ENCODE measurements around the gene TMEM203. TPM values are rescaled to one million over a fixed set of nuclear protein-coding genes. Genes with fewer than 3 reads are reported as not detected.

The TMEM203 gene
- total and polyA plus RNA-seq, 10 of the 15 experiments (the other 5 are each of a cell fraction or from before 2014, with no cell fraction given) = 7.2 to 68.1 (median 33.8) TPM

DNA sequence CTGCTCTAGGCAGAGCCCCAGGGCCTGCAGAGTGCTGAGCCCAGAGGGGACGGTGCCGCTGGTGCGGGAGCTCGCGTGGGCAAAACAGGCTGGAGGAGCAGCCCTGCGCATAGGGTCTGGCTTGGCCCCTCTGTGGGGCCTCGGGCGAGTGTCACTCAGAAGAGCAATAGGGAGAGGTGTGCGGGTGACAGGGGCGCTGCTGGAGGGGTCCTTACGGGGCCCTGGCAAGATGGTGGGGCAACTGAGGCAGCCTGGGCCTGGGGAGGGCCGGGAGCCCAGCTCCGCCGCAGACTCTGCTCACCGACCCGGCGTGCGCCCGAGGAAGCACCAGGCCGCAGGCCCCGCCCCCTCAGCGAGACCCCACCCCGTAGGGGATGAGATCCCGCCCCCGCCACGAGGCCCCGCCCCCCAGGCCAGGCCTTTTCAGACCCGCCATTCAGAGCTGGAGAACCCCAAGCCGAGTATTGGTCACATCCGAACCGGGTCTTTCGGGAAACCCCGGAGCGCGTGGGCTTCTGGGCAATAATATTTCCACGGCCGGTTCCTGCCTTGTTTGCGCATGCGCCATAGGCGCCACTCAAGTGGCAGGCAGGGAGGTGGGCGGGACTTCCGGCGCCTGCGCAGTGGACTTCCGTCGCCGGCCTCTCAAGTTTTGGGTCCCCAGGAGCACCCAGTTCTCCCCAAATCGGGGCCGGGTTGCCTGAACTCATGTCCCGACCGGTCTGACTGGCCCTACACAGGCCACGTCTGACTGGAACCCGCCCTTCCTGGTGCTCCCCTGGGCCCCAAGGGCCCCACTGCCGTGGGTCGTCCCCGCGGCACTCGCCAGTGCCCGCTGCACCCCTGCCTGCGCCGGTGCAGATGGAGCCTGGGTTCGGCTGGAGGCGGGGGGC is 17.9 kb upstream of the TMEM203 start (continued):
- TF ChIP-seq, protein P1, sequence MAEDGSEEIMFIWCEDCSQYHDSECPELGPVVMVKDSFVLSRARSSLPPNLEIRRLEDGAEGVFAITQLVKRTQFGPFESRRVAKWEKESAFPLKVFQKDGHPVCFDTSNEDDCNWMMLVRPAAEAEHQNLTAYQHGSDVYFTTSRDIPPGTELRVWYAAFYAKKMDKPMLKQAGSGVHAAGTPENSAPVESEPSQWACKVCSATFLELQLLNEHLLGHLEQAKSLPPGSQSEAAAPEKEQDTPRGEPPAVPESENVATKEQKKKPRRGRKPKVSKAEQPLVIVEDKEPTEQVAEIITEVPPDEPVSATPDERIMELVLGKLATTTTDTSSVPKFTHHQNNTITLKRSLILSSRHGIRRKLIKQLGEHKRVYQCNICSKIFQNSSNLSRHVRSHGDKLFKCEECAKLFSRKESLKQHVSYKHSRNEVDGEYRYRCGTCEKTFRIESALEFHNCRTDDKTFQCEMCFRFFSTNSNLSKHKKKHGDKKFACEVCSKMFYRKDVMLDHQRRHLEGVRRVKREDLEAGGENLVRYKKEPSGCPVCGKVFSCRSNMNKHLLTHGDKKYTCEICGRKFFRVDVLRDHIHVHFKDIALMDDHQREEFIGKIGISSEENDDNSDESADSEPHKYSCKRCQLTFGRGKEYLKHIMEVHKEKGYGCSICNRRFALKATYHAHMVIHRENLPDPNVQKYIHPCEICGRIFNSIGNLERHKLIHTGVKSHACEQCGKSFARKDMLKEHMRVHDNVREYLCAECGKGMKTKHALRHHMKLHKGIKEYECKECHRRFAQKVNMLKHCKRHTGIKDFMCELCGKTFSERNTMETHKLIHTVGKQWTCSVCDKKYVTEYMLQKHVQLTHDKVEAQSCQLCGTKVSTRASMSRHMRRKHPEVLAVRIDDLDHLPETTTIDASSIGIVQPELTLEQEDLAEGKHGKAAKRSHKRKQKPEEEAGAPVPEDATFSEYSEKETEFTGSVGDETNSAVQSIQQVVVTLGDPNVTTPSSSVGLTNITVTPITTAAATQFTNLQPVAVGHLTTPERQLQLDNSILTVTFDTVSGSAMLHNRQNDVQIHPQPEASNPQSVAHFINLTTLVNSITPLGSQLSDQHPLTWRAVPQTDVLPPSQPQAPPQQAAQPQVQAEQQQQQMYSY (CRISPR knock-in tag; IDR thresholded peaks at IDR 0.05) = no peak
- no peak for TF ChIP-seq KAT2A (conservative IDR thresholded peaks at IDR 0.05; ENCODE audit: control insufficient read depth, low read depth, low read length)
- no peak for TF ChIP-seq NR2C2 (IDR thresholded peaks at IDR 0.05; ENCODE audit: borderline replicate concordance, control insufficient read depth, insufficient read length, low read depth)
- TF ChIP-seq KDM1A (IDR thresholded peaks at IDR 0.05; ENCODE audit: borderline replicate concordance) = no peak
- no peak for TF ChIP-seq ZZZ3 (IDR thresholded peaks at IDR 0.05; ENCODE audit: control insufficient read depth, insufficient read length, low read depth)
- peak; percentile 48; the same call in 1 of the 3 replicates for TF ChIP-seq POU2F2 (IDR thresholded peaks at IDR 0.05; ENCODE audit: borderline replicate concordance, low read depth, low read length)
- TF ChIP-seq ZNF24 (IDR thresholded peaks at IDR 0.05) = no peak
- peak; percentile 28 for TF ChIP-seq KLF5 (IDR thresholded peaks at IDR 0.05; ENCODE audit: partially characterized antibody)
- TF ChIP-seq MYB (IDR thresholded peaks at IDR 0.05; ENCODE audit: borderline replicate concordance, low read depth, low read length) = no peak
- TF ChIP-seq BRCA1 (IDR thresholded peaks at IDR 0.05; ENCODE audit: low read depth, low read length) = no peak
- TF ChIP-seq, protein P2, sequence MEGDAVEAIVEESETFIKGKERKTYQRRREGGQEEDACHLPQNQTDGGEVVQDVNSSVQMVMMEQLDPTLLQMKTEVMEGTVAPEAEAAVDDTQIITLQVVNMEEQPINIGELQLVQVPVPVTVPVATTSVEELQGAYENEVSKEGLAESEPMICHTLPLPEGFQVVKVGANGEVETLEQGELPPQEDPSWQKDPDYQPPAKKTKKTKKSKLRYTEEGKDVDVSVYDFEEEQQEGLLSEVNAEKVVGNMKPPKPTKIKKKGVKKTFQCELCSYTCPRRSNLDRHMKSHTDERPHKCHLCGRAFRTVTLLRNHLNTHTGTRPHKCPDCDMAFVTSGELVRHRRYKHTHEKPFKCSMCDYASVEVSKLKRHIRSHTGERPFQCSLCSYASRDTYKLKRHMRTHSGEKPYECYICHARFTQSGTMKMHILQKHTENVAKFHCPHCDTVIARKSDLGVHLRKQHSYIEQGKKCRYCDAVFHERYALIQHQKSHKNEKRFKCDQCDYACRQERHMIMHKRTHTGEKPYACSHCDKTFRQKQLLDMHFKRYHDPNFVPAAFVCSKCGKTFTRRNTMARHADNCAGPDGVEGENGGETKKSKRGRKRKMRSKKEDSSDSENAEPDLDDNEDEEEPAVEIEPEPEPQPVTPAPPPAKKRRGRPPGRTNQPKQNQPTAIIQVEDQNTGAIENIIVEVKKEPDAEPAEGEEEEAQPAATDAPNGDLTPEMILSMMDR (IDR thresholded peaks at IDR 0.05 in 2 of 3, conservative IDR thresholded peaks at IDR 0.05 in 1 of 3; ENCODE audit: control insufficient read depth in 2 of 3, extremely low read depth in 1 of 3, insufficient read depth in 1 of 3, low read depth in 3 of 3, low read length in 3 of 3) = no peak
- TF ChIP-seq CBX3 (IDR thresholded peaks at IDR 0.05; ENCODE audit: borderline replicate concordance, low read depth) = no peak
- TF ChIP-seq, protein P3, sequence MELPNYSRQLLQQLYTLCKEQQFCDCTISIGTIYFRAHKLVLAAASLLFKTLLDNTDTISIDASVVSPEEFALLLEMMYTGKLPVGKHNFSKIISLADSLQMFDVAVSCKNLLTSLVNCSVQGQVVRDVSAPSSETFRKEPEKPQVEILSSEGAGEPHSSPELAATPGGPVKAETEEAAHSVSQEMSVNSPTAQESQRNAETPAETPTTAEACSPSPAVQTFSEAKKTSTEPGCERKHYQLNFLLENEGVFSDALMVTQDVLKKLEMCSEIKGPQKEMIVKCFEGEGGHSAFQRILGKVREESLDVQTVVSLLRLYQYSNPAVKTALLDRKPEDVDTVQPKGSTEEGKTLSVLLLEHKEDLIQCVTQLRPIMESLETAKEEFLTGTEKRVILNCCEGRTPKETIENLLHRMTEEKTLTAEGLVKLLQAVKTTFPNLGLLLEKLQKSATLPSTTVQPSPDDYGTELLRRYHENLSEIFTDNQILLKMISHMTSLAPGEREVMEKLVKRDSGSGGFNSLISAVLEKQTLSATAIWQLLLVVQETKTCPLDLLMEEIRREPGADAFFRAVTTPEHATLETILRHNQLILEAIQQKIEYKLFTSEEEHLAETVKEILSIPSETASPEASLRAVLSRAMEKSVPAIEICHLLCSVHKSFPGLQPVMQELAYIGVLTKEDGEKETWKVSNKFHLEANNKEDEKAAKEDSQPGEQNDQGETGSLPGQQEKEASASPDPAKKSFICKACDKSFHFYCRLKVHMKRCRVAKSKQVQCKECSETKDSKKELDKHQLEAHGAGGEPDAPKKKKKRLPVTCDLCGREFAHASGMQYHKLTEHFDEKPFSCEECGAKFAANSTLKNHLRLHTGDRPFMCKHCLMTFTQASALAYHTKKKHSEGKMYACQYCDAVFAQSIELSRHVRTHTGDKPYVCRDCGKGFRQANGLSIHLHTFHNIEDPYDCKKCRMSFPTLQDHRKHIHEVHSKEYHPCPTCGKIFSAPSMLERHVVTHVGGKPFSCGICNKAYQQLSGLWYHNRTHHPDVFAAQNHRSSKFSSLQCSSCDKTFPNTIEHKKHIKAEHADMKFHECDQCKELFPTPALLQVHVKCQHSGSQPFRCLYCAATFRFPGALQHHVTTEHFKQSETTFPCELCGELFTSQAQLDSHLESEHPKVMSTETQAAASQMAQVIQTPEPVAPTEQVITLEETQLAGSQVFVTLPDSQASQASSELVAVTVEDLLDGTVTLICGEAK (IDR thresholded peaks at IDR 0.05; ENCODE audit: borderline replicate concordance) = peak; percentile 95
- no peak for TF ChIP-seq ASH2L (IDR thresholded peaks at IDR 0.05; ENCODE audit: borderline replicate concordance, low read depth)
- TF ChIP-seq MXI1 (IDR thresholded peaks at IDR 0.05; ENCODE audit: low read depth, low read length) = peak; percentile 35; the same call in 1 of the 2 replicates
- TF ChIP-seq NRF1 (conservative IDR thresholded peaks at IDR 0.05; ENCODE audit: low read depth, low read length) = peak; percentile 68
- no peak for TF ChIP-seq TCF12 (IDR thresholded peaks at IDR 0.05; ENCODE audit: low read depth, low read length)

Data from GM12878 (cell line).